Kidney epithelial cell (primary cell): ENCODE data around the gene FUNDC1. TPM values are rescaled to one million over a fixed set of nuclear protein-coding genes. Genes with fewer than 3 reads are reported as not detected.
"Not testable (repeated sequence)": the region's sequence is repeated elsewhere in the genome, so short reads cannot be mapped to it uniquely, and the experiment has no call there.

Source experiments
- DNase-seq: peaks from one replicate; pipeline ENCODE4 v3.0.0-alpha.2; 2010; ENCODE audit warnings: low read depth
- H3K27me3 ChIP-seq: 2 replicates; pipeline ENCODE4 v1.6.0; 2011; ENCODE audit warnings: low read length; ENCODE audit not compliant: control insufficient read depth, insufficient read depth
- H3K36me3 ChIP-seq: 2 replicates; pipeline ENCODE4 v1.5.1; 2011; ENCODE audit warnings: low read length; ENCODE audit not compliant: control insufficient read depth, insufficient read depth
- H3K4me3 ChIP-seq: 2 replicates; pipeline ENCODE4 v1.5.1; 2011; ENCODE audit warnings: low read depth, mild to moderate bottlenecking, control low read depth, low read length
- CTCF ChIP-seq: IDR thresholded peaks from 2 replicates; pipeline ENCODE4 v1.5.1; 2011; ENCODE audit warnings: mild to moderate bottlenecking, moderate library complexity, low read length, control low read depth, inconsistent platforms; ENCODE audit not compliant: insufficient read depth, poor library complexity, severe bottlenecking
- total RNA-seq: library from RNA; depleted of rRNA; stranded (reverse); fragments of >200 nt; gene quantifications from 2 replicates; pipeline ENCODE4 v1.2.3, GENCODE V29; 2015

Gene FUNDC1
- total RNA-seq, 1 donor from 2014 or later: 13.0 TPM

GRCh38 chrX:44569122-44569521 lies 26.5 kb upstream of the FUNDC1 start:
- Histone ChIP-seq H3K4me3 (no peak overlapping the region), H3K27me3 (no peaks in the 10 kb centered on the region), H3K36me3 (no peaks in the 10 kb centered on the region)
- DNase-seq: no peak
- no peak for TF ChIP-seq CTCF

DNA sequence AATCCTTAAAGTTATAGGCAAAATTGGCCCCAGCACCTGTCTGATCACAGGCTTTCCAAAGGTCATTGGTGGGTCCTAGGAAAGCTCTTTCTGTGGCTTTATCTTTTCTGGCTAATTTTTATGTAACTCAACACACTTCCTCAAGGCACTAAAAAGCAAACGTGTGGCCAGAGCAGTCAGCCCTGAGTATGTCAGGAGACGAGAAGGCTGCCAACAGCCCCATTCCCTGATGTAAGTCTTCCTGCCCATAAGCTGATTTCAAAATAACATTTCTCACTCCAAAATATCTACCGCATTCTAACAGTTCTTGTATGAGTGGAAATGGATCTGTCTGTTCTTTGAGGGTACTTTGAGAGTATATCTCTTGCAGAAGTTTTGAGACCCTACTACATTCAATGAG lies 25.5 kb upstream of the FUNDC1 start:
- TF ChIP-seq CTCF: no peak
- H3K36me3 ChIP-seq: no peaks in the 10 kb centered on the region
- H3K4me3 ChIP-seq: no peak overlapping the region
- no peaks in the 10 kb centered on the region for H3K27me3 ChIP-seq
- no peak for DNase-seq

DNA sequence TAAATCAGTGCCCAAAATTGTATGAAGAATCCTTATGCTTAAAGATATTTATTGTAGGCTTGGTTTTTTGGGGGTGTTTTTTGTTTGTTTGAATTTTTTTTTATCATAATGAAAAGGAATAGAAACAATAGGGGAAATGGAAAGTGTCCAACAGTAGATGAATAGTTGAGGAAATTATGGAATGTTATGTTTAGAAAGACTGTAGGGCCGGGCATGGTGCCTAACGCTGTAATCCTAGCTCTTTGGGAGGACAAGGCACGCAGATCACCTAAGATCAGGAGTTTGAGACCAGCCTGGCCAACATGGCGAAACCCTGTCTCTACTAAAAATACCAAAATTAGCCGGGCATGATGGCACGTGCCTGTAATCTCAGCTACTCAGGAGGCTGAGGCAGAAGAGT lies 19.2 kb upstream of the FUNDC1 start:
- H3K4me3 ChIP-seq, DNase-seq, H3K36me3 ChIP-seq, H3K27me3 ChIP-seq: not testable (repeated sequence)

DNA sequence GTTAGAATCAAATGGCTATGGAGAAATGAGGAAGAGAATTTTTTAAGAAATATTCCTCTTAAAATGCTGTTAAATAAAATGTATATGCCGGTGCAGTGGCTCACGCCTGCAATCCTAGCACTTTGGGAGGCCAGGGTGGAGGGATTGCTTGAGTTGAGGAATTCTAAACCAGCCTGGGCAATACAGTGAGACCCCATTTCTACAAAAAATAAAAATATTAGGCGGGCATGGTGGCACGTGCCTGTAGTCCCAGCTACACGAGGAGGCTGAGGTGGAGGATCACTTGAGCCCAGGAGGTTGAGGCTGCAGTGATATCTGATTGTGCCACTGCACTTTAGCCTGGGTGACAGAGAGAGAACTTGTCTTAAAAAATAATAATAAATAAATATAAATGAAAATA lies 7.9 kb upstream of the FUNDC1 start:
- Histone ChIP-seq H3K27me3 (no peaks in the 10 kb centered on the region), H3K36me3 (no peaks in the 10 kb centered on the region), H3K4me3 (no peak overlapping the region)
- no peak for TF ChIP-seq CTCF
- no peak for DNase-seq

- not testable (repeated sequence) for H3K36me3 ChIP-seq, H3K4me3 ChIP-seq, DNase-seq
Observed at GRCh38 chrX:44545454-44545853, 2.8 kb upstream of the FUNDC1 start.

GRCh38 chrX:44544036-44544435 lies 1.4 kb upstream of the FUNDC1 start:
- H3K27me3 ChIP-seq: no peaks in the 10 kb centered on the region
- no peaks in the 10 kb centered on the region for H3K36me3 ChIP-seq
- no peak for TF ChIP-seq CTCF
- H3K4me3 ChIP-seq: no peak overlapping the region
- no peak for DNase-seq

More at GRCh38 chrX:44545454-44545853, 2.8 kb upstream of the FUNDC1 start:
- not testable (repeated sequence) for H3K27me3 ChIP-seq

- H3K4me3 ChIP-seq: no peak overlapping the region
- H3K36me3 ChIP-seq: no peaks in the 10 kb centered on the region
- no peak for TF ChIP-seq CTCF
- DNase-seq: no peak
- no peaks in the 10 kb centered on the region for H3K27me3 ChIP-seq
Observed at GRCh38 chrX:44536198-44536597, 6.5 kb downstream of the FUNDC1 start.
